HG03060 (cell line): Measurements from ENCODE around the gene BTBD9.
"Not testable (repeated sequence)": the region's sequence is repeated elsewhere in the genome, so short reads cannot be mapped to it uniquely, and the experiment has no call there.

Source experiments
- ATAC-seq: cut with Tn5 transposase; IDR thresholded peaks from one replicate; pipeline ENCODE4 v1.9.1; 2021; ENCODE audit warnings: low read depth, moderate number of reproducible peaks; ENCODE audit not compliant: unreplicated experiment

Gene BTBD9

DNA sequence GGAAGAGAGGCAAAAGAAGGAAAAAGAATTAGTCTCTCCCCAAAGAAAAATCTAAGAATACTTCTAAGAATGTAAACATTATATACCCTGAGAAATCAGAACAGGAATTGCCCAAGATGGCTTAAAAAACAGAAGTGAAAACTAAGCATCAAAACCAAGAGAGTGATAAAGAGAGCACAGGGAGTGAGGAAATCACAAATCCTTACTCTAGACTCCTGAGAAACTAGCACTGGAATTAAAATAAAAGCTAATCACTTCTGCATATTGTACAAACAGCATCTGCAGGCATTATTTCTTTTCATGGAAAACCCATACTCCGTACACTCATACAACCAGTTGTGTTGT, 285.7 kb downstream of the BTBD9 start:
- ATAC-seq: no peak

DNA sequence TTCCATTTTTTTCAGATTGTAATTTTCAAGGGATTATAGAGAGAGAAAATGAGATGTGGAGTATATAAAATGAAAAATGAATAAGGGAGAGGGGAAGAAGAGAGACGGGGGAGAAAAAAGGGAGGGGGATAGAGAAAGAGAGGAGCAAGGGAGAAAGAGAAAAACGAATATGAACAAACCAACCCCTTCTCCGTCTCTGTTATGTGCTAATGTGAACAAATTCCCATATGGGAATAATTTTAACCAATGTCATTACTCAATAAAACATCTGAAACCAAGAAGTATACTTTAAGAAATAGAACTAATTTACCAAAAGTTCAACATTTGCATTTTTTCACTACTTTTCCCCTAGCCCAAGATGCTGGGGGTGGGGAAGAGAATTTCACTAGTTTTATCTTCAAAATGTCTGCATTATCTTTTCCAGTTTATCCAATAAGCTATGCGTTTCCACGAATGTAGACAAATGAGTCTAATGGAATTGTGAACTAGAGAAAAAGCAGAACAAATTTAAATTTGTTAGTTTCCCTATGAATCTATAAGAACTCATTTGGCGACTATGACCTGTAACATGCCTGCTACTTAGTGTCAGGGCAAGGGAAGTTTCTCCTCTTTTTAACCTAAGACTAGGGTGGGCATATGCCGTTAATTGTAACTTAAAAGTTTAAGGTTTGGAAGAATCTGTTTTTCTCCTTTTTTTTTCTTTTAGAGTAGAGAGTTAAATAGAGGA, 286.3 kb downstream of the BTBD9 start:
- ATAC-seq: no peak

DNA sequence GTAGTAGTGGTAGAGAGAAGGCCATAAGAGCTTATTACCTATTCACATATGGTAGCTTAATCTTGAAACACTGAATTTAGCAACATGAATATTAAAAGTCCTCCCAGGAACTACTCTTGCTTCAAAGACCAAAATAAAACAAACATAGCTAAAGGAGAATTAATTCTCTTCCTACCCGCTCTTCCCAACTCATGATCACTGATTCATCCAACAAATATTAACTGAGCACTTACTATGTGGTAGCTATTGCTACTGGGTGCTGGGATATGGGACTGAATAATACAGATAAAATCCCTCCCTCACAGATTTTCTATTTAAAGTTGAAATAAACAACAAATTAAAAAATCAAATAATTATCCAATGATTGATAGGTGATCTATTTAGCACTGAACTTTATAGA, 287.1 kb downstream of the BTBD9 start:
- ATAC-seq: no peak

DNA sequence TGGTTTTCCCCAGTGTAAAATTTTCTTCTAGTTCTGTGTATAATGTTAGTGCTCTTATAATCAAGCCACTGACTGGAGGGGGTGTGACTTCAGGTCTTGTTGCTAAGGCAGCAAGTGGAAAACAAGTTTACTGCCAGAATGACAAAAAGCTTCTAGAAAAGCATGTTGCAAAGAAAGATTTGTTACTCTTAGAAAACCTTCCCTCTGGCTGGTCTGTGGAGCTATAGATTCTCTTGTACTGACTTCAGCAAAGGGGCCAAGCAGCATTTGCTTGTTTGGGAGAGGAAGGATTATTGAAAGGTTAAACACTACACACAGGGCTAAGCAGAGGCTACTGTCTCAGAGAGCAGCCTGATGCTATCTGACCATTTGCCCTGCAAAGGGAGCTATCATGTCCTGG, 288.8 kb downstream of the BTBD9 start:
- ATAC-seq: no peak

DNA sequence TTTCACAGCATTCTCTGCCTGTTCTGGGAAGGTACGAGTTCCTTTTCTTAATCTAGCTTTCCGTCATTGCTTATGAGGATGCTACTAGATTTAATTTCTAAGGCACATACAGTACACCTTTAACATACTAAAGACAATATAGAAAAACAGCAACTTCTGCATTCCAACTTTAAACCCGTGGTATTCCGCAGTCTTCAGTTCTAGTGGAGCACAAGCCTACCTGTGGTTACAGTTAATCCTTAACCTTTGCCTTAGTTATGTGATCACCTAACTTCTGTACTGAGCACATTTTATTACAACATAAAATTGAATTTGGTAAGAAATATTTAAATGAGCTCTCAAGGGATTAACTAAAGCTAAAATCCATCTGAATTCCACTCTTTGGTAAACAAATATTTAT, 289.5 kb downstream of the BTBD9 start:
- no peak for ATAC-seq

DNA sequence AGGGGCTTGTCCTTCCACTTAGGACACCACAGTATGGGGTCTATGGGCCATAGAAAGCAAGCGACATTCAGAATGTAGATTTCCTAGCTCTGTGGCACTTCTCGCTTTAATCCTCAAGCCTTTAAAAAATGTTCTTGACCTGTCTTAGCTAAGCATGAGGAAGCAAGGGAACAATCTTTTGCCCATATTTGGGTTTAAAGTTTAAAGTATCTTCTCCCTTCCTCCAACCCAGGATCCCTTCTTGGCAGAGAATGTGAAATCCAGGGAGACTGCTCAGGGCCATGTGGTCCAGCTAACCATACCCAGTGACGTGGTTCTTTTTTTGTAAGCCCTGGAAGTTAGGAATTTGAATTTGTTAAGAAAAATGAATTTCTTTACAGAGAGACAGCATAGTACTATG, 289.9 kb downstream of the BTBD9 start:
- ATAC-seq: no peak

DNA sequence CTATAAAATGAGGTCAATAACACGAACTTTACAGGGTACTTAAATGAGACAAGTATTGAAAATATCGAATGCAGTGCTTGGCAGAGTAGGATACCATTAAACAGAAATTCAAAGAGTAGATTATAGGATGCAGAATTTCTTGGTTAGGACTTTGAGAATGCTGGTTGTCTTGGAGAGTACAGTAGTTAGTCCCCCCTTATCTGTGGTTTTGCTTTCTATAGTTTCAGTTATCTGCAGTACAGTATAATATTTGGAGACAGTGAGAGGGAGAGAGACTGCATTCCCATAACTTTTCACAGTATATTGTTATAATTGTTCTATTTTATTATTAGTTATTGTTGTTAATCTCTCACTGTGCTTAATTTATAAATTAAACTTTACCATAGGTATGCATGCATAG, 290.5 kb downstream of the BTBD9 start:
- ATAC-seq: no peak

DNA sequence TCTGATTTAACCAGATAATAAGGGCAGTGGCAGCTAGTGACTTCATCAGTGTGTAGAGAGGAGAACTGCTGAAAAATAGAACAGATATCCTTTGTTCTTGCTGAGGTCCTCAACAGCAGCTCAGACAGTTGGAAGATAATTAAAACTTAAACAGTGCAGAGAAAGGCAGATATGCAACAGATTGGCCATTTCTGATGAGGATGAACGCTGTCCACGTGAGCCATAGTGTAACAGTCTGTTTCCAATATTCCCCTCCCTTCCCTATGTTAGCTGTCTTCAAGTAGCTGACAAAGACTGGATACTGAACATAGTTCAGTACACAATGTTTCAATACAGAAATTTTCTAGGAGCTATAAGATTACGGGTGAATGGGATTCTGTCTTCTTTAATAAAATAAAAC, 291.4 kb downstream of the BTBD9 start:
- ATAC-seq: no peak

DNA sequence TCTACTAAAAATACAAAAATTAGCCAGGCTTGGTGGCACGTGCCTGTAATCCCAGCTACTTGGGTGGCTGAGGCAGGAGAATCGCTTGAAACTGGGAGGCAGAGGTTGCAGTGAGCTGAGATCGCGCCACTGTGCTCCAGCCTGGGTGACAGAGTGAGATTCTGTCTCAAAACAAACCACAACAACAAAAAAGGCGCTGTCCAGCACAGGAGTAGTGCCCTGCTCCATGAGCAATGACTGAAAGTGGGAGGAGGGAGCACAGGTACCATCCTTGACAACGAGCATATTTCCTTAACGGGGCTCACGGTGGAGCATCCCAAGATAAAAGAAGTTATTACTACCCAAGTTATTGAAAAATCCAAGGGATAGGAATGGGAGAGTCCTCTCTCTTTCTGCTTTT, 291.9 kb downstream of the BTBD9 start:
- not testable (repeated sequence) for ATAC-seq

DNA sequence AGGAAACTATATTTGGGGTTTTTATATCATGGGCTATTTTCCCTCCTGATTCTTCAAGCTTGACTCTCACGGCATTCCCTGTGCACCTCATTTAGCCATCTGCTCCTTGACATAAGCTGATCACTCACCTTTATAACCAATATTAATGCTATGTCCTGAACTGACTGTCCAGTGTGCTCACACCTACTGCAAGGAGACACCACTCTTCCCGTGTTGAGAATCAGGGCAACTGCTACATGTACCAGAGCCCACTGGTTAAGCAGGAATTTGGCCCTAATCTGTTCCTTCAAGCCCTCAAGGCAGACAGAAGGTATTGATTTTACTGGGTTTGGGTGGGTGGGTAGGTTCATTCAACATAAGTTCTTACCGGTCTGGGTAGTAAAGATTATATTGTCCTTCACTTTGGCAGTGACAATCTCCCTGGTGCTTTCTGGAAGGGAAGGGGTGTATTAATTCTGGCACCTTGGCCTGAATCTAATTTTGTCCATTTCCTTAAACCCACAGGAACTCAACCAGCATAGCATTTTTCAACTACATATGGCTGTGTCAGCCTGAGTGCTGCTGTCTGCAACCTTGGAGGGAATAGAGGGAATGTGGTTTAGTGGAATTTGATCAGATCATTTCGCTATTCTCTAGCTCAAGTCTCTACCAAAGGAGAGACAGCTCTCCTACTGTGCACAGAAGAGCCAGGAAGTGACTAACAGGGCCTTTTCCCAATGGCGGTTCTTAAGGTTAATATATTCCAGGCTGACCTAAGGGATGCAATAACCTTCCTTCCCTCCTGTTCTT, 293.2 kb downstream of the BTBD9 start:
- no peak for ATAC-seq

DNA sequence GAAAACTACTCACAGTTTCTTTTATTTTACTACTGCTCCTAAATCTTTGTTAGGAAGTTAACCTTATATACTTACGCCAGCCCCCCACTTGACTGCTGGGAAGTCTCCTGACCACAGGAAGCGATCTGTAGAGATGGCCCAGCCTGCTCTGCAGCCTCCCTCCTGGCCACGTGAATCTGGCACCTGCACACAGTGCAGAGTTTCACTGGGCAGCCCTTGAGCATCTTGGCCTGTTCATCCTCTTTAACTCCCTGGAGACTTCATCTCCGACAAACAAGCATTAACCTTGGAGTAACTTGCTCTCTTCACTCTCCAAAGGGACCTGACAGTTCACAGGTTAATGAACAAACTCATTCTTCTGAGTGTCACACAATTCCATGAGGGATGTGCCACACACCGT, 294.1 kb downstream of the BTBD9 start:
- no peak for ATAC-seq

DNA sequence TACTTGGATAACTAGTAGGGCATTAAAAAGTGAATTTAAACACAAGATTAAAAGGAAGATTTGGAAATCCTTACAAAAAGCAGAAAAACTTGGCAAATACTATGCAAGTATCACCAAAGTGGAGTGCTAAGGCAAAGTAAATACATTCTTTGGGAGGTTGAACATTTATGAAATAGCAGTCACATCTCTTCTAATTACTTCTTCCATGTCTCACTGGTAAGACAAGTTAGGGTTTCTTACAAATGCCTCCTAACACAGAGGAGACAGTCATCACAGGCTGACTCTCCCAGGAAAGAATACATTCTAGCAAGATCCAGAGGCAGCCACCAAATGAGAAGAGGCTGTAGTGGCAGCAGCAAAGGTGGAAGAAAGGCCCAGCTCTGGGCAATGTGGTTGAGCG, 298.2 kb downstream of the BTBD9 start:
- no peak for ATAC-seq

DNA sequence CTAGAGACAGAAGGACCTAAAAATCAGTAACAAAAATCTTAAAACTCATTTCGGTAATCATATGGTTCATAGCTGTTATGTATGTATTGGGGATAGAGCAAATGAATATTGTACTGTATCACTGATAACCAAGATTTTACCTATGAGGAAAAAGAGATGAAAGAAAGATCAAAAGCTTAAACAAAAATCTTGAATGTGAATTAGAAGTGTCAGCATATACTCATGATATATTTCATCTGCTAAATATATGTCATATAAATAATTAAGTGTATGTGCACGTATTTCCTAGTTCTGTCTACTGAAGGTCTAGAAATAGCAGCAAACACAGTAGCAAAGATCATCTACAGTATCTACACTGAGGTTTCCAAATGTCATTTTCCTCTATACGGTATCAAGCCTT, 299.8 kb downstream of the BTBD9 start:
- no peak for ATAC-seq

DNA sequence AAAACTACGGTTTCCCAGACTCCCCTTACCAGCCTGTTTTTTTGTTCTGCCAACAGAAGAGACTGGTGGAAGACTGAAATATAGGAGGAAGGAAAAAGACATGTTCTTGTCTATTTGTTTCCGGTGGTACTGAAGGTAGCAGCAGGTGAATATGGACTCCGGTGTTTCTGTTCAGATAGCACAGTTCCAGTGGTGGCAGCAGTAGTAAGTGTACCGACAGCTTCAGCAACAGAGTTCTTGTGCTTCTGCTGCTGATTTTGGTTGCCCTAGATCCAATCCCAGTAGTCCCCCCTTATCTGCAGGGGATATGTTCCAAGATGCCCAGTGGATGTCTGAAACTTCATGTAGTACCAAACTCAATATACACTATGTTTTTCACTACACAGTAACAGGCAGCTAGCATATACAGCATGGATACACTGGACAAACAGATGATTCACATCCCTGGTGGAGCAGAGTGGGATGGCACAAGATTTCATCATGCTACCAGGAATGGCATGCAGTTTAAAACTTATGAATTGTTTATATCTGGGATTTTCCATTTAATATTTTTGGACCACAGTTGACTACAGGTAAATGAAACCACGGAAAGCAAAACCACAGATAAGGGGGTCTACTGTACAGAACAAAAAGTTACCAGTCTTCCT, 301.8 kb downstream of the BTBD9 start:
- no peak for ATAC-seq

DNA sequence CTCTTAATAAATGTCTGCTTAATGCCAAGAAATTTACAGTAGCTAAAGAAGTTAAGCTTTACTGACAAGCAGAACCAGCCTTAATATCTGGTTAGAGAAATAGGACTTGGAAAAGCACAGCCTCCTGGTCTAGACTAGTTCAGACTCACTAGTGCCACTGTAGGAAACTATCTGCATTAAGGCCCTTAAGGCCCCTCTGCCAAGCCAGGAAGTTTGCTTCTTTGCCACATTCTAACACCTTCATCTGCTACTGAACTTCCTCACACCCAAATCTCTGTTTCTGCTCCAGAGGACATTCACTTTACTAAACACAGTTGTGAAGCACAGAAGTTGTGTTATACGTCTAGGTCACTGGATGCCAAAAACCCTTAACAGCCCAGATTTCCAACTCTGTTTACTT, 302.8 kb downstream of the BTBD9 start:
- no peak for ATAC-seq

DNA sequence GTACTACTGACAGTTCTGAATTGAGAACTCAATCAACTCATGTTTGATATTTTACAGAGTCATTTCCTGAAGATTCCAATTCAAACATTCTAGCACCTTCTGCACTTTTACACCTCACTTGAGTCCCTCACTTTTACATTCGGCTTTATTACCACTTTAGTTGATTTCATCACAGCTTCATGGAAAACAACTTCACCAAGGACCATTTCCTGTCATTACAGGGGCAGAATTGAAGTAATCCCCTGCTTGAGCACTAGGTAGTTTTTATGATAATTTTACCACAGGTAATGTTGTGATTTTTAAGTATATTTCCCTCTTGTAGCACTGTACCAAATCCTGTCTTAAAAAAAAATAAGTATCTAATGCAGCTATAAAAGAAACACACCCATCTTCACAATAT, 312.9 kb downstream of the BTBD9 start:
- no peak for ATAC-seq

DNA sequence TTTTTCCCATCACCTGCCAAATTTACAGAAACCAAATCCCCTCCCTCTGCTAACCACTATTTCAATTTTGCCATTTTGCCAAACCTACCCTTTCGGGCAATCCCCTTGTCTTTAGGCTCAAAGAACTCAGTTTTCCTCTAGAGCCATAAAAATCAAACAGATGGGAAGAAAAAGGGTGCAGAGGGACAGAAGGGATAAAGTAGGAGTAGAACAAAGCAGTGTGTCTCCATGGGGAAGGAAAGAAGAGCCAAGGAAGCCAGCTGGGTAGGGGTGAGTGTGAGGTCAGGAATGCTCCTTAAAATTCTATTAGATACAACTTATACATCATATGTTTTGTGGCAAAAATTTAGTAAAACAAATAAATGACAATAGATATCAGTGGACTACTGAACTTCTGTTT, 316.5 kb downstream of the BTBD9 start:
- no peak for ATAC-seq

DNA sequence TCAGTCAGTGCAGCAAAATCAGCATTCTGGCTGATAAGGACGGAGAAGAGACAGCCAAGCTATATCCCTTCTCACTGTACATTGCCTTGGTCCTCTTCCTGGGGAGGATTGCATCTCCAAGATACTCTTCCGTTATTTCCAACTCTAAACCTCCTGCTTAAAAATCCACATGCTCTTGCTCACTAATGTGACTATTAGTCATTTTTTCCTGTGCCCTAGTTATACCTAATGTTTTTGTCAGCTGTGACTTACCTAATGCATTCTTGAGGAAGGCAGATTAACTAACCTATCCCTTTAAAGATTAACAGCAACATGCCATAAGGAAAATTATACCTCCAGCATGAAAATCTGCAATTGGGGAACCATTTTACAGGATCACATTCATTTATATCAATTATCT, 317.6 kb downstream of the BTBD9 start:
- ATAC-seq: no peak

DNA sequence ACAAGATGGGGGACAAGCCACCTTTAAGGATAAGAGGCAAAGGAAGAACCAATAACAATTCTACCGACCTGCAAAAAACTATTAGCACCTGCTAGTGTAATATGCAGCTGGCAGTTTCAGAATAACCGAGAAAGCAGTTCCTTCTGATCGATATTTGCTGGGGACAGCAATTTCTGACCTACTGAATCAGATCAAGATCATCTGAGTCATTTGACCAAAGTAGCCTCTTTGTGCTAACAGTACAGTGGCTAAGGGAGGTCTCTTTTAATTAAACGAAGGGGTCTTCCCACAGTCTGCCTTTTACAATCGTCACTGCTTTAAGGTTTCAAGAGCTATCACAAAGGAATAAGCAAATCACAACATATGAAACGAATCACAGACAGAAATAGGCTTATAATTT, 318.9 kb downstream of the BTBD9 start:
- ATAC-seq: peak; percentile 46

DNA sequence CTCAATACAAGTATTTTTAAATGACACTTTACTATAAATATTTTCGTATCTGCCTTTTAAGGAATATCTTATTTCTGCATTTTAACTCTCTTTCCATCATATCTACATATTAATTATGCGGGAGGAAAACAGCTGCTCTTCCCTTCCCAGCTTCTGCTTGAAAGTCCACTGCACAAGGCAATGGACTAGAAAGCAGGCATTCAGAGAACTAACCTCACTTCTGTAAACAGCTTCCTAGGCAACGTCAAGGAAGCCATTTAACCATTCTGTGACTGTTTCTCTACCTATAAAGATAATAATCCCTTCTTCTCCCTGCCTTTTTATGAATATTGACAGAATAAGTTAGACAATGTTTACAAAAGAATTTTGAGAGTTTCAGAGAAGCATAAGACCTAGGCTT, 319.4 kb downstream of the BTBD9 start:
- ATAC-seq: no peak

DNA sequence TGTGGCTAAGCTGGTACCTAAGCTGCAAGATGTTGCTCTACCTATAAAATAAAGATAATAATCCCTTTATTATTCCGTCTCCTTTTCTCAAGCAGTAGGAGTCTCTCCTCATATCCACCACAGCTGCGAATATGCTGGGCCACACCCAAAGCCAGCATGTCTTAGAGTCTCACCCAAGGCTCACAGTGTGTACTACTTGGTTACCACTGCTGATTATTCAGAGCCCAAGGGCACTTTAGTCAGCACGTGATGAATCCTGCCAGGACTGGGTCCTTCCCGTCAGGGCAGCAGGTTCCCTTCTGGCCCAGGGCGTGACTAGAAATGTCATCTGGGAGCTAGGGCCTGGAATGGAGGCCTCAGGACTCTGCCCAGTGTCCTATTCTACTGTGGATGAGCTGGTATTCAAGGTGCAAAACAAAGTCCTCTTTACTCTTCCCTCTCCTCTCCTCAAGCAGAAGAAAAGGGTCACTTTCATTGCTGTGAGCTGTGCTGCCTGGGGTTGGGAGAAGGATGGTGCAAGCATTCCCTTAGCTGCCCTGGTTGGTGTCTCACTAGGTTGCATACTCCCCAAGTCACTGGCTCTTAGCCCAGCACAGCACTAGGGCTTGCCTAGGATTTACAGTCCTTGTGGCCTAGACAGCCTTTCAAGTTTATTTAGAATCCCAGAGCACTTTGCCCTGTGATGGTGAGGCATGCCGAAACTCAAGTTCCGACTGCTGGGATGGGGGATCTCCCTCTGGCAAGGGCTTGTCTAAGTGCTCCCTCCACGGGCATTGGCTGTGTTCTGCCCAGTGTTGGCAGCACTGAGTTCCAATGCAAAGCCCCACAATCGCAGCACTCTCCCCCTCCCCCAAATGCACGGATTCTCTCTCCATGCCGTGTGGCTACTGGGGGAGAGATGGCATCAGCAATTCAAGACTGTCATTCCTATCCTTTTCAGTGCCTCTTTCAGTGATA, 320.2 kb downstream of the BTBD9 start:
- no peak for ATAC-seq
